Sciatic nerve (tissue), 2 donors: ENCODE measurements around the gene NBPF12. TPM values are rescaled to one million over a fixed set of nuclear protein-coding genes. Genes with fewer than 3 reads are reported as not detected.
"Not testable (repeated sequence)": the region's sequence is repeated elsewhere in the genome, so short reads cannot be mapped to it uniquely, and the experiment has no call there.

ENCODE experiments used
- ATAC-seq: fragments of 200-7000 bp; cut with Tn5 transposase; one replicate; pipeline ENCODE4 v1.9.1; 2020; ENCODE audit warnings: mild to moderate bottlenecking, moderate library complexity
- DNase-seq: peaks from one replicate; pipeline ENCODE4 v3.0.0-alpha.2; 2020; ENCODE audit warnings: low spot score
- intact Hi-C: fragments of 100-400 bp; cut with DNase I; formaldehyde crosslinking; loops from one replicate; pipeline ENCODE4 v1.14.2; 2022
- total RNA-seq: library from RNA; stranded (reverse); fragmentation: NEBNext Ultra II Directional; extraction: Animal tissue kit (Norgen Biotek cat#: 25700); gene quantifications from one replicate; pipeline ENCODE4 v1.2.1, GENCODE V29; 2021
- donor health status: DM: no; HTN: no; CAD: no.
- donor health status: DM: no; HTN: no; CAD: no.

The NBPF12 gene
- total RNA-seq, 1 donor from 2014 or later: 14.2 TPM

DNA sequence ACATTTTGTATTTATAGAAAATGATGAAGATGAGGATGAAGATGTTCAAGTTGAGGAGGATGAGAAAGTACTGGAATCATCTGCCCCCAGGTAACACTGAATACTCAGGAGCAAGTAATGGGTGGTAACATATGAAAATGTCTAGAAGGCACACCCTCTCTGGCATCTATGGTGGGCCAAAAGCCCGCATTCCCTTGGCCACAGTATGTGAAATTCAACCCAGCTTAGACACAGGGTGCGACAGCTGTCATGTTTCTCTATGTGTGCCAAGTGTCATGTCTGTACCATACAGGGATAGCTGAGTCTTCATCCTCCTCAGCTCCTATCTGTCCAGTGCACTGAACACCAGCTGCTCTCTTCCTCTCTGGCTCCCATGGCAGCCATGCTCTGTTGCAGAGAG, 26.2 kb downstream of the NBPF12 start:
- intact Hi-C loops, ATAC-seq, DNase-seq: not testable (repeated sequence)

DNA sequence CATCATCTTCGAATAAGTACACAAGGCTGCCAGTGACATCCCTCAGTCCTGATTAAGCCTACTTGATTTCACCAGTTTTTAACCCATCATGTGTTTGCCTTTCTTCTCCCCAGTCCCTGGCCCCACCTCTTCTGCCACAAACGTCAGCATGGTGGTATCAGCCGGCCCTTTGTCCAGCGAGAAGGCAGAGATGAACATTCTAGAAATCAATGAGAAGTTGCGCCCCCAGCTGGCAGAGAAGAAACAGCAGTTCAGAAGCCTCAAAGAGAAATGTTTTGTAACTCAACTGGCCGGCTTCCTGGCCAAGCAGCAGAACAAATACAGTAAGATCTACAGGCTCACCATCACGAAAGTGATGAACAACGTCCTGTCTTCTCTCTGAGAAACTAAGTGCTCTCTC, 28.2 kb downstream of the NBPF12 start:
- DNase-seq, intact Hi-C loops, ATAC-seq: not testable (repeated sequence)

DNA sequence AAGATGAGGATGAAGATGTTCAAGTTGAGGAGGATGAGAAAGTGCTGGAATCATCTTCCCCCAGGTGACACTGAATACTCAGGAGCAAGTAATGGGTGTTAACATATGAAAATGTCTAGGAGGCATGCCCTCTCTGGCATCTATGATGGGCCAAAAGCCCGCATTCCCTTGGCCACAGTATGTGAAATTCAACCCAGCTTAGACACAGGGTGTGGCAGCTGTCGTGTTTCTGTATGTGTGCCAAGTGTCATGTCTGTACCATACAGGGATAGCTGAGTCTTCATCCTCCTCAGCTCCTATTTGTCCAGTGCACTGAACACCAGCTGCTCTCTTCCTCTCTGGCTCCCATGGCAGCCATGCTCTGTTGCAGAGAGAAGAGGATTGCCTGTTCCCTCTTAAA, 32.5 kb downstream of the NBPF12 start:
- intact Hi-C loops, ATAC-seq, DNase-seq: not testable (repeated sequence)

DNA sequence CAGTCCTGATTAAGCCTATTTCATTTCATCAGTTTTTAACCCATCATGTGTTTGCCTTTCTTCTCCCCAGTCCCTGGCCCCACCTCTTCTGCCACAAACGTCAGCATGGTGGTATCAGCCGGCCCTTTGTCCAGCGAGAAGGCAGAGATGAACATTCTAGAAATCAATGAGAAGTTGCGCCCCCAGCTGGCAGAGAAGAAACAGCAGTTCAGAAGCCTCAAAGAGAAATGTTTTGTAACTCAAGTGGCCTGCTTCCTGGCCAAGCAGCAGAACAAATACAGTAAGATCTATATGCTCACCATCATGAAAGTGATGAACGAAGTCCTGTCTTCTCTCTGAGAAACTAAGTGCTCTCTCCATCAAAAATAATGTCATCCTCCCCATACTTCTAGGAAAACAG, 34.6 kb downstream of the NBPF12 start:
- intact Hi-C loops, DNase-seq, ATAC-seq: not testable (repeated sequence)

DNA sequence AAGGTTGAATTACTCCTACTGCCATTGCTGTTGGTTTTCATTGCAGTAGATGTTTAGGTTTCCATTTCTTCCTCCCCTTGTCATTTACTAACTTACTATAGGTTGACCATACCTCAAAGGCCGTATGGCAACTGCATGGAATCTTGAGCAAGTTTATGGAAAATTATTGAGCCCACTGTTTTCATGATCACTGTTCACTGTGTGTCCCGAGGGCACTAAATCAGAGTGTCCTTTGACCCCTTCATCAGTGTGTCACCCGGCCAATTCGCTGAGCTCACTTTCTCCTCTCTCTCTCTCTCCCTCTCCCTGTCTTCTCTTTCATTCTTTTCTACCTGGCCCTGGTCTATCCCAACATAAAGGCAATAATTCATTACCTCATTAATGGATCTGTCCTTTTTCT, 47.7 kb downstream of the NBPF12 start:
- DNase-seq, intact Hi-C loops, ATAC-seq: not testable (repeated sequence)

DNA sequence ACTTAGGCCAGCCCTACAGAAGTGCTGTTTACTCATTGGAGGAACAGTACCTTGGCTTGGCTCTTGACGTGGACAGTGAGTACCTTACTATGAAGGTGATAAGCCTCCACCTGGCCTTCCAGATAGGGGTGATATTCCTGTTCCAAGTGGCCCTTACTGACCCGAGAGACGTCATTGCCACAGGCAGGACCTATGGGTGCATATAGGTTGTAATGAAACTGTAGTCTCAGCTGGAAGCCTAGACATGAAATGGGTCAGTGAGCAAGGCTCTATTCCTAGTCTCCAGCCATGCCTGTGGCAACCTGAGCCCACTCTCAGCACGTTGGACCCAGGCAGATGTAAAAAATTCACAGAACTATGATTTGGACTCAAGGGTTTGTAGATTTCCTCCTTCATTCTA, 48.3 kb downstream of the NBPF12 start:
- intact Hi-C loops, ATAC-seq, DNase-seq: not testable (repeated sequence)

DNA sequence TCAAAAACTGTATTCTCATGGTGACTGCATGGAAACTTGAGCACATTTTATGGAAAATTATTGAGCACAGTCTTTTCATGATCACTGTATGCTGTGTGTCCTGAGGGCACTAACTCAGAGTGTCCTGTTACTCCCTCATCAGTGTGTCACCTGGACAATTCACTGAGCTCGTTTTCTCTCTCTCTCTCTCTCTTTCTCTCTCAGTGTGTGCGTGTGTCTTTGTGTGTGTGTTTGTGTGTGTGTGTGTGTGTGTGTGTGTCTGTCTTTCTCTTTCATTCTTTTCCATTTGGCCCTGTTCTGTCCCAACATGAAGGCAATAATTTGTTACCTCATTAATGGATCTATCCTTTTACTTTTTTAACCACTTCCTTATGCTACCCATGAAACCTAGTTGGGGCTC, 49.4 kb downstream of the NBPF12 start:
- intact Hi-C loops, DNase-seq, ATAC-seq: not testable (repeated sequence)

DNA sequence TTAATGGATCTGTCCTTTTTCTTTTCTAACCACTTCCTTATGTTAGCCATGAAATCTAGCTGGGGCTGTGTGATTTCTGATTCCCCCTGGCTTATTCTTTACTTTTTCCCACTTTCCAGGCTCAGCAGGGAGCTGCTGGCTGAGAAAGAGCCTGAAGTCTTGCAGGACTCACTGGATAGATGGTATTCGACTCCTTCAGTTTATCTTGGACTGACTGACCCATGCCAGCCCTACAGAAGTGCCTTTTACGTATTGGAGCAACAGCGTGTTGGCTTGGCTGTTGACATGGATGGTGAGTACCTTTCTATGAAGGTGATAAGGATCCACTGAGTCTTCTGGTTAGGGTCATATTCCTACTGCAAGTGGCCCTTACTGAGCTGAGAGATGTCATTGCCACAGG, 51.3 kb downstream of the NBPF12 start:
- ATAC-seq, DNase-seq, intact Hi-C loops: not testable (repeated sequence)

DNA sequence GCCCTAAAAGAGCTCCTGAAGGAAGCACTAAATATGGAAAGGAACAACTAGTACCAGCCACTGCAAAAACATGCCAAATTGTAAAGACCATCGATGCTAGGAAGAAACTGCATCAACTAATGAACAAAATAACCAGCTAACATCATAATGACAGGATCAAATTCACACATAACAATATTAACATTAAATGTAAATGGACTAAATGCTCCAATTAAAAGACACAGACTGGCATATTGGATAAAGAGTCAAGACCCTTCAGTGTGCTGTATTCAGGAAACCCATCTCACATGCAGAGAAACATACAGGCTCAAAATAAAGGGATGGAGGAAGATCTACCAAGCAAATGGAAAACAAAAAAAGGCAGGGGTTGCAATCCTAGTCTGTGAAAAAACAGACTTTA, 70.4 kb downstream of the NBPF12 start:
- intact Hi-C loops, ATAC-seq, DNase-seq: not testable (repeated sequence)

DNA sequence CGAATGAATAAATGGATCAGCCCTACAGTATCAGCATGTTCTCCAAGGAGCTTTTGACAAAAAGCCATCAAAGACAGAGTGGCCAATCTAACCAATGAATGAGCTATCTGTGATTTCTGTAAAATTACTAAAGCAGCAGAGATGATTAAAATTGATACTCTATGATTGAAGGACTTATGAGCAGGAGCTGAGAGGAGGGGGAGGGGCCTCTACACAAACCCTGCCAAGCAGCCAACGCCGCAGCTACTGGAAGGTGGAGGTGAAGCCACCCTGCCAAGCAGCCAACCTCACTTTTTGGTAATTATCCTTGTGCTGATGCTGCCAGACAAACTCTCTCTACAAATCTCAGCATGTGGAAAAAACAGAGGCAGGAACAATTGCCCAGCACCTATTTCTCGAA, 88.9 kb downstream of the NBPF12 start:
- ATAC-seq, intact Hi-C loops, DNase-seq: not testable (repeated sequence)

DNA sequence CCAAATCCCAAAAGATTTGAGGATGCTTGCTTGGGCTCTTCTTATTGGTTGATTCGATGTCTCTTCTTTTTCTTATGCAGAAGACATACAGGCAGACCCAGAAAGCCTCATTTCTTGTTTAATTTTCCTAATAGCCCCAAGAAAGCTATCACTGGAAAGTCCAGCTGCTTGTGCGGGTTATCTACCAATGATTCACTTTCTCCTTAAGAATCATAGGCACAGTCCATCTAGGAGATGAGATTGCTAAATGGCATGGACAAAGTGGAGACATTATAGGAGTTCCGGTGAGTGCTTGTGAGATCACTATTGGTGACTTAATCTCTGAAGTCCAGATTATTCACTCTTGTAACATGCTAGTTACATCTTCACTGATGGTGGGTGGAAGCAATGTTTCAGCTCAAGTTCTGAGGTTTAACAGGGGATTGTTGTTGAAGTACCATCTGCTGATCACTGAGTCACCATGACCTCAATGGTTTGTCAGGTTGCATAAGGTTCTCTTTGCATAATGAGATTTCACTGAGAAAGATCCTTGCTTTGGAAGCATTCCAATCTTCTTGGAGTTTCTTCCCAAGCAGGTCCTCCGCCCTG, 92.0 kb downstream of the NBPF12 start:
- intact Hi-C loops, ATAC-seq, DNase-seq: not testable (repeated sequence)

DNA sequence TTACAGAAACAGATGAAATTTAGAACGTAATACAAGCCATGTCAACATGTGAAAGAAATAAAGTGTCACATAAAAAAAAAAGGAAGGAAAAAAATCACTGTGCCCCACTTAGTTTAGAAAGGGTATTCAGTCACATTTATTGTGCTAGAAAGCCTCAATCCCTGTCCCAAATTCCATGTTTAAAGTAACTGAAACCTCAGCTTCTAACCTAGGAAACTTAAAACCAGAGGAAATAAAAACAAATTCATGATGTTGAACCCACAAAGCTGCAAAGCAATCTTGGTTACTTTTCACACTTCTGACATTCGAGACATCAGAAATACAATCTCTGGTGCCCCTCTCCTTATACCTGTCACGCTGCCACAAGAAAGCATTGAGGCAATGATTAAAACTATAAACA, 101.8 kb downstream of the NBPF12 start:
- DNase-seq: no peak
- no peak for ATAC-seq
- intact Hi-C loops: no loop called here

DNA sequence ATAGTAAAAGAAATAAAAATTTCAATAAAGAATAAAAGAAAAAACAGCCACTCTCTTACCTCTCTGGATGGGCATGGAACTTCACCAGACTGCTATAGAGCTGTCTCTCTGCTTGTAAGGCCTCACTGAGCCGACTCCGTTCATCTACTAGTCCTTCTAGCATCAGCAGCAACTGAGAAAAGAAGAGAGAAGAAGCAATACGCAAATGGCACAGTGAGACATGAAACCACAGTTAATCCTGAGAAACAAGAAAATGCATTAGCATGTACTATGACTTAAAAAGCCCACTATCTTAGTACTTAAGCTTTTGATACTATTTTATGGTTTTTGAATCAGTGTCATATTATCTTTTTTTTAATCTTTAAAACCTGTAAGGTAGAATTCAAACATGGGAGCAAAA, 104.8 kb downstream of the NBPF12 start:
- DNase-seq, ATAC-seq, intact Hi-C loops: not testable (repeated sequence)

DNA sequence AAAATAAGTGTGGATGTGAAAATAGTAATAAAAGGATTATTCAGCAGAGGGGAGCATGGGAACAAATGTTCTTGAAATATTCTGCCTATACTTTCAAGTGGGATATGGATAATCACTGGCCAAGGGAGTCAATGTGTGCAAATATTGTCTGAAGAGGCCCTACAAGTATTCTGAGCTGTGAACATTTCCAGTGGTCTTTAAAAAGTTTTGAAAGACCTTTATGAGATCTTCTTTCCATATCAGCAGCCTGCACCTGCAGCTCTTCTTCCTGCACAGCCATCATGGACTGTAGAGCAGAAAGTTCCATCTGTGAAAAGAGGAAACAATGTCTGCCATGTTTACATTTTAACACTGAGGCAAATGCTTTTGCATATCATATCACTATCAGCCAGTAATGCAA, 106.4 kb downstream of the NBPF12 start:
- DNase-seq, ATAC-seq, intact Hi-C loops: not testable (repeated sequence)

Other genes starting within 250 kb of the NBPF12 start
- gene PRKAB2, start 234.1 kb downstream of the NBPF12 start, total RNA-seq: 19.0 TPM